H9 (cell line): Measurements from ENCODE around the gene ARMC5. TPM values are rescaled to one million over a fixed set of nuclear protein-coding genes. Genes with fewer than 3 reads are reported as not detected.

Source experiments
- DNase-seq: peaks from one replicate; pipeline ENCODE4 v3.0.0-alpha.2; 2017
- H2AFZ ChIP-seq: one replicate; pipeline ENCODE4 v1.6.1; 2013; ENCODE audit warnings: mild to moderate bottlenecking, low read length, control low read depth, moderate library complexity
- H2AK5ac ChIP-seq: 2 replicates; pipeline ENCODE4 v1.6.1; 2013; ENCODE audit warnings: low read length, control low read depth, mixed read lengths; ENCODE audit not compliant: insufficient read length
- H2BK120ac ChIP-seq: one replicate; pipeline ENCODE4 v1.6.1; 2013; ENCODE audit warnings: low read depth, mild to moderate bottlenecking, low read length, control low read depth, inconsistent platforms; ENCODE audit not compliant: poor library complexity, severe bottlenecking
- H2BK12ac ChIP-seq: 2 replicates; pipeline ENCODE4 v1.6.1; 2013; ENCODE audit warnings: low read length, control low read depth, mixed read lengths, low read depth; ENCODE audit not compliant: insufficient read length
- H2BK15ac ChIP-seq: 2 replicates; pipeline ENCODE4 v1.6.1; 2013; ENCODE audit warnings: low read depth, low read length, control low read depth
- H2BK20ac ChIP-seq: one replicate; pipeline ENCODE4 v1.6.1; 2013; ENCODE audit warnings: low read depth, mild to moderate bottlenecking, low read length, control low read depth, inconsistent platforms; ENCODE audit not compliant: poor library complexity, severe bottlenecking
- H2BK5ac ChIP-seq: 2 replicates; pipeline ENCODE4 v1.6.1; 2013; ENCODE audit warnings: low read length, control low read depth, mixed read lengths; ENCODE audit not compliant: insufficient read length
- H3K14ac ChIP-seq: 2 replicates; pipeline ENCODE4 v1.6.1; 2013; ENCODE audit warnings: low read length, control low read depth; ENCODE audit not compliant: insufficient read depth
- H3K18ac ChIP-seq: 2 replicates; pipeline ENCODE4 v1.6.1; 2013; ENCODE audit warnings: low read depth, mild to moderate bottlenecking, mixed read lengths, low read length, control low read depth; ENCODE audit not compliant: insufficient read length
- H3K23ac ChIP-seq: 2 replicates; pipeline ENCODE4 v1.6.1; 2013; ENCODE audit warnings: low read length, control low read depth, mixed read lengths, low read depth; ENCODE audit not compliant: insufficient read length
- H3K23me2 ChIP-seq: 2 replicates; pipeline ENCODE4 v1.6.1; 2013; ENCODE audit warnings: low read depth, mild to moderate bottlenecking, mixed read lengths, low read length, control low read depth; ENCODE audit not compliant: insufficient read length, poor library complexity, severe bottlenecking
- H3K27ac ChIP-seq: 2 replicates; pipeline ENCODE4 v1.5.1; 2013; ENCODE audit warnings: low read length, control low read depth, mixed read lengths, low read depth; ENCODE audit not compliant: insufficient read length
- H3K27me3 ChIP-seq: 2 replicates; pipeline ENCODE4 v1.6.1; 2013; ENCODE audit warnings: low read length, control low read depth, inconsistent platforms; ENCODE audit not compliant: insufficient read depth
- H3K4ac ChIP-seq: 2 replicates; pipeline ENCODE4 v1.6.1; 2013; ENCODE audit warnings: low read depth, mild to moderate bottlenecking, control low read depth, inconsistent platforms, low read length, moderate library complexity
- H3K4me1 ChIP-seq: 2 replicates; pipeline ENCODE4 v1.6.1; 2013; ENCODE audit warnings: low read length, control low read depth, inconsistent platforms; ENCODE audit not compliant: insufficient read depth
- H3K4me2 ChIP-seq: 2 replicates; pipeline ENCODE4 v1.6.1; 2013; ENCODE audit warnings: low read length, control low read depth, mixed read lengths; ENCODE audit not compliant: insufficient read length, insufficient read depth
- H3K56ac ChIP-seq: 2 replicates; pipeline ENCODE4 v1.6.1; 2013; ENCODE audit warnings: low read depth, mild to moderate bottlenecking, mixed read lengths, low read length, control low read depth; ENCODE audit not compliant: insufficient read length
- H3K79me1 ChIP-seq: 2 replicates; pipeline ENCODE4 v1.6.1; 2013; ENCODE audit warnings: low read depth, mild to moderate bottlenecking, moderate library complexity, low read length, control low read depth, inconsistent platforms; ENCODE audit not compliant: insufficient read depth, poor library complexity, severe bottlenecking
- H3K79me2 ChIP-seq: 2 replicates; pipeline ENCODE4 v1.6.1; 2013; ENCODE audit warnings: low read length, control low read depth, inconsistent platforms; ENCODE audit not compliant: insufficient read depth
- H3K9ac ChIP-seq: 2 replicates; pipeline ENCODE4 v1.6.1; 2013; ENCODE audit warnings: low read length, control low read depth, mixed read lengths; ENCODE audit not compliant: insufficient read length; ENCODE audit errors: extremely low read depth
- H3K9me3 ChIP-seq: one replicate; pipeline ENCODE4 v1.6.1; 2013; ENCODE audit warnings: low read depth, low read length, inconsistent platforms; ENCODE audit not compliant: control insufficient read depth
- H3T11ph ChIP-seq: one replicate; pipeline ENCODE4 v1.6.1; 2013; ENCODE audit warnings: mild to moderate bottlenecking, low read length, control low read depth, inconsistent platforms
- H4K20me1 ChIP-seq: one replicate; pipeline ENCODE4 v1.6.1; 2013; ENCODE audit not compliant: control insufficient read depth, insufficient read length, insufficient read depth
- H4K5ac ChIP-seq: 2 replicates; pipeline ENCODE4 v1.6.1; 2013; ENCODE audit warnings: low read depth, mild to moderate bottlenecking, mixed read lengths, low read length, control low read depth; ENCODE audit not compliant: insufficient read length
- H4K8ac ChIP-seq: replicated peaks from 2 replicates; pipeline ENCODE4 v1.6.1; 2013; ENCODE audit warnings: low read length, control low read depth, mixed read lengths, low read depth; ENCODE audit not compliant: insufficient read length
- H4K91ac ChIP-seq: 2 replicates; pipeline ENCODE4 v1.6.1; 2013; ENCODE audit warnings: low read depth, mild to moderate bottlenecking, moderate library complexity, mixed read lengths, low read length, control low read depth; ENCODE audit not compliant: insufficient read length
- H3K27ac Mint-ChIP-seq, 3 experiments: 2 replicates in 2 of 3; 3 replicates in 1 of 3; pipeline ENCODE4 v1.8.0; 2020 to 2021; ENCODE audit warnings: mixed read lengths in 3 of 3, mild to moderate bottlenecking in 1 of 3, moderate library complexity in 1 of 3
- H3K27me3 Mint-ChIP-seq: 2 replicates; pipeline ENCODE4 v1.8.0; 2021; ENCODE audit warnings: low read depth, mild to moderate bottlenecking, moderate library complexity, mixed read lengths
- H3K36me3 Mint-ChIP-seq, 3 experiments: 2 replicates in 2 of 3; 3 replicates in 1 of 3; pipeline ENCODE4 v1.8.0; 2020 to 2021; ENCODE audit warnings: low read depth in 3 of 3, mixed read lengths in 3 of 3; ENCODE audit not compliant: insufficient read depth in 1 of 3
- H3K4me1 Mint-ChIP-seq, 2 experiments: 2 replicates each; pipeline ENCODE4 v1.8.0; 2020; ENCODE audit warnings: mixed read lengths in 2 of 2
- H3K4me3 Mint-ChIP-seq, 2 experiments: 2 replicates in 1 of 2; 3 replicates in 1 of 2; pipeline ENCODE4 v1.8.0; 2020 to 2021; ENCODE audit warnings: mild to moderate bottlenecking in 2 of 2, mixed read lengths in 2 of 2, moderate library complexity in 1 of 2
- H3K9me3 Mint-ChIP-seq, 2 experiments: 2 replicates in 1 of 2; 3 replicates in 1 of 2; pipeline ENCODE4 v1.8.0; 2020; ENCODE audit warnings: mild to moderate bottlenecking in 2 of 2, mixed read lengths in 2 of 2, moderate library complexity in 1 of 2
- WGBS: extraction: QIAGEN DNeasy Blood & Tissue Kit; methylation state at CpG from one replicate; pipeline ENCODE4 v1.1.7; 2013; ENCODE audit warnings: missing lambda C conversion rate, low lambda C conversion rate, mixed read lengths; ENCODE audit not compliant: insufficient read length; ENCODE audit errors: extremely low coverage; 5-methylcytosine and 5-hydroxymethylcytosine counted together
- total RNA-seq: library from RNA; stranded (reverse); gene quantifications from 2 replicates; pipeline ENCODE4 v1.2.1, GENCODE V29; 2021
- TF ChIP-seq, protein P1 (sequence below): fragments of 200-600 bp; sonication (generic); conservative IDR thresholded peaks from 3 replicates; pipeline ENCODE4 v1.8.0; 2021; ENCODE audit warnings: antibody characterized with exemption, mild to moderate bottlenecking

ARMC5 gene
- total RNA-seq, 1 experiment from 2014 or later: 18.7 TPM

DNA sequence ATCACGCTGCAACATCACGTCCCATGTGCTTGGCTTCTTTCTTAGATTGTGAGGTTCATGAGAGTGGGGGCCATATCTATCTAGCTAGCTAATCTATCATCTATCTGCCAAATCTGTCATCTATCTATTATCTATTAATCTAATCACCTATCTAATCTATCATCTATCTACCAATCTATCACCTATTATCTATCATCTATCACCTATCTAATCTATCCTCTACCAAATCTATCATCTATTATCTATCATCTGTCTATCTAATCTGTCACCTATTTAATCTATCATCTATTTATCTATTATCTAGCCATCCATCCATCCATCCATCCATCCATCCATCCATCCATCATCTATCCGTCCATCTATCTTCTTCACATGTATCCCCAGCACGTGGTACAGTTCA lies 45.4 kb upstream of the ARMC5 start:
- Mint-ChIP-seq H3K27ac (no peak overlapping the region), H3K4me1 (peaks cover 6% of the 10 kb centered on the region in 2 experiments; a peak in 3 of 4 replicates), H3K27me3 (peaks cover 32% of the 10 kb centered on the region), H3K9me3 (peaks cover 2 to 4% of the 10 kb centered on the region in 2 experiments; a peak in 3 of 5 replicates), H3K4me3 (no peak overlapping the region), H3K36me3 (no peaks in the 10 kb centered on the region)
- Histone ChIP-seq H2BK15ac (no peak overlapping the region), H3K79me2 (no peaks in the 10 kb centered on the region), H2BK5ac (no peak overlapping the region), H3T11ph (no peak overlapping the region), H3K18ac (no peak overlapping the region), H4K8ac (no peak overlapping the region), H3K27me3 (no peaks in the 10 kb centered on the region), H4K20me1 (no peaks in the 10 kb centered on the region), H3K9ac (no peak overlapping the region), H4K5ac (no peak overlapping the region), H4K91ac (no peak overlapping the region), H3K23me2 (no peaks in the 10 kb centered on the region), H3K4me1 (no peaks in the 10 kb centered on the region), H2BK20ac (no peak overlapping the region), H3K56ac (no peak overlapping the region), H3K79me1 (no peaks in the 10 kb centered on the region), H2AFZ (no peak overlapping the region), H3K27ac (no peak overlapping the region), H3K4ac (no peak overlapping the region), H2BK12ac (no peak overlapping the region), H3K9me3 (no peaks in the 10 kb centered on the region), H2AK5ac (no peak overlapping the region), H3K4me2 (no peak overlapping the region), H2BK120ac (no peak overlapping the region), H3K14ac (no peak overlapping the region), H3K23ac (no peak overlapping the region)
- DNase-seq: no peak
- no CpG with 5 or more reads among the region's 4 CpGs for WGBS
- TF ChIP-seq, protein P1, sequence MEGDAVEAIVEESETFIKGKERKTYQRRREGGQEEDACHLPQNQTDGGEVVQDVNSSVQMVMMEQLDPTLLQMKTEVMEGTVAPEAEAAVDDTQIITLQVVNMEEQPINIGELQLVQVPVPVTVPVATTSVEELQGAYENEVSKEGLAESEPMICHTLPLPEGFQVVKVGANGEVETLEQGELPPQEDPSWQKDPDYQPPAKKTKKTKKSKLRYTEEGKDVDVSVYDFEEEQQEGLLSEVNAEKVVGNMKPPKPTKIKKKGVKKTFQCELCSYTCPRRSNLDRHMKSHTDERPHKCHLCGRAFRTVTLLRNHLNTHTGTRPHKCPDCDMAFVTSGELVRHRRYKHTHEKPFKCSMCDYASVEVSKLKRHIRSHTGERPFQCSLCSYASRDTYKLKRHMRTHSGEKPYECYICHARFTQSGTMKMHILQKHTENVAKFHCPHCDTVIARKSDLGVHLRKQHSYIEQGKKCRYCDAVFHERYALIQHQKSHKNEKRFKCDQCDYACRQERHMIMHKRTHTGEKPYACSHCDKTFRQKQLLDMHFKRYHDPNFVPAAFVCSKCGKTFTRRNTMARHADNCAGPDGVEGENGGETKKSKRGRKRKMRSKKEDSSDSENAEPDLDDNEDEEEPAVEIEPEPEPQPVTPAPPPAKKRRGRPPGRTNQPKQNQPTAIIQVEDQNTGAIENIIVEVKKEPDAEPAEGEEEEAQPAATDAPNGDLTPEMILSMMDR: no peak
